GM12878 (cell line): ENCODE results near the gene GSKIP. TPM values are rescaled to one million over a fixed set of nuclear protein-coding genes. Genes with fewer than 3 reads are reported as not detected.

ENCODE experiments used
- BACH1 ChIP-seq: fragments of 450-650 bp; IDR thresholded peaks from 2 replicates; pipeline ENCODE4 v1.6.1; 2017; ENCODE audit warnings: mild to moderate bottlenecking, borderline replicate concordance
- CREB1 ChIP-seq: IDR thresholded peaks from 2 replicates; pipeline ENCODE4 v1.6.1; 2012; ENCODE audit warnings: low read depth, mild to moderate bottlenecking, inconsistent platforms
- DPF2 ChIP-seq: fragments of 450-650 bp; IDR thresholded peaks from 2 replicates; pipeline ENCODE4 v1.6.1; 2017; ENCODE audit warnings: mild to moderate bottlenecking
- POLR2A ChIP-seq: IDR thresholded peaks from 2 replicates; pipeline ENCODE4 v1.6.1; 2011; ENCODE audit warnings: low read depth, mild to moderate bottlenecking, low read length
- RFX5 ChIP-seq: IDR thresholded peaks from 2 replicates; pipeline ENCODE4 v1.6.1; 2011; ENCODE audit warnings: low read depth, low read length, improper control_type of control experiment
- RUNX3 ChIP-seq: IDR thresholded peaks from 2 replicates; pipeline ENCODE4 v1.6.1; 2012; ENCODE audit warnings: low read length, inconsistent platforms
- SPI1 ChIP-seq: IDR thresholded peaks from 2 replicates; pipeline ENCODE4 v1.6.1; 2011; ENCODE audit warnings: low read depth, mild to moderate bottlenecking, low read length, moderate library complexity, borderline replicate concordance; ENCODE audit not compliant: insufficient read depth
- TBL1XR1 ChIP-seq: IDR thresholded peaks from 2 replicates; pipeline ENCODE4 v1.6.1; 2012; ENCODE audit warnings: low read depth, low read length, improper control_type of control experiment
- ZNF217 ChIP-seq: fragments of 450-650 bp; IDR thresholded peaks from 2 replicates; pipeline ENCODE4 v1.6.1; 2017; ENCODE audit warnings: antibody characterized with exemption, mild to moderate bottlenecking
- ZSCAN29 ChIP-seq: fragments of 450-650 bp; IDR thresholded peaks from 2 replicates; pipeline ENCODE4 v1.6.1; 2017; ENCODE audit warnings: mild to moderate bottlenecking, moderate library complexity
- polyA plus RNA-seq, 11 experiments: library from polyadenylated mRNA; depleted of rRNA in 4 of 11; unstranded in 6 of 11; stranded (reverse) in 5 of 11; fragments of >200 nt; fragmentation: Nextera tagmentation in 4 of 11; fragmentation: Illumina TruSeq in 1 of 11; extraction: Ambion mirVana in 4 of 11; extraction: Trizol in 1 of 11; gene quantifications; 1 replicate in 1 of 11; 2 replicates in 10 of 11; pipeline versions ENCODE4 v1.2.1 to v1.2.3, GENCODE V29; 2011 to 2016; ENCODE audit warnings: inconsistent platforms in 2 of 11, missing spikeins in 2 of 11, low read depth in 1 of 11
- total RNA-seq, 4 experiments: library from RNA; depleted of rRNA in 3 of 4; stranded (reverse); fragments of >200 nt in 3 of 4; fragmentation: Illumina TruSeq in 1 of 4; extraction: Trizol in 1 of 4; gene quantifications; 2 replicates each; pipeline versions ENCODE4 v1.2.1 to v1.2.3, GENCODE V29; 2013 to 2021
- TF ChIP-seq, protein P1 (sequence below): fragments of 450-650 bp; IDR thresholded peaks from 2 replicates; pipeline ENCODE4 v1.6.1; 2018; ENCODE audit warnings: borderline replicate concordance, mild to moderate bottlenecking; ENCODE audit not compliant: partially characterized antibody
- TF ChIP-seq, protein P2 (sequence below): IDR thresholded peaks from 2 replicates; pipeline ENCODE4 v1.6.1; 2012; ENCODE audit warnings: low read depth, low read length, improper control_type of control experiment
- TF ChIP-seq, protein P3 (sequence below): fragments of 450-650 bp; formaldehyde crosslinking; IDR thresholded peaks from 2 replicates; pipeline ENCODE4 v1.4.0; 2020; ENCODE audit warnings: mild to moderate bottlenecking, moderate library complexity
- TF ChIP-seq, protein P4 (sequence below): fragments of 450-650 bp; IDR thresholded peaks from 2 replicates; pipeline ENCODE4 v1.6.1; 2016; ENCODE audit warnings: mild to moderate bottlenecking, moderate library complexity, borderline replicate concordance
- TF ChIP-seq, protein P5 (sequence below): IDR thresholded peaks from 2 replicates; pipeline ENCODE4 v1.6.1; 2012; ENCODE audit warnings: low read depth, low read length, improper control_type of control experiment
- TF ChIP-seq, protein P6 (sequence below): IDR thresholded peaks from 2 replicates; pipeline ENCODE4 v1.6.1; 2012; ENCODE audit warnings: low read depth, low read length, improper control_type of control experiment

Gene GSKIP
- total and polyA plus RNA-seq, 10 of the 15 experiments (the other 5 are each of a cell fraction or from before 2014, with no cell fraction given): 15.4 to 75.2 (median 26.1) TPM

DNA sequence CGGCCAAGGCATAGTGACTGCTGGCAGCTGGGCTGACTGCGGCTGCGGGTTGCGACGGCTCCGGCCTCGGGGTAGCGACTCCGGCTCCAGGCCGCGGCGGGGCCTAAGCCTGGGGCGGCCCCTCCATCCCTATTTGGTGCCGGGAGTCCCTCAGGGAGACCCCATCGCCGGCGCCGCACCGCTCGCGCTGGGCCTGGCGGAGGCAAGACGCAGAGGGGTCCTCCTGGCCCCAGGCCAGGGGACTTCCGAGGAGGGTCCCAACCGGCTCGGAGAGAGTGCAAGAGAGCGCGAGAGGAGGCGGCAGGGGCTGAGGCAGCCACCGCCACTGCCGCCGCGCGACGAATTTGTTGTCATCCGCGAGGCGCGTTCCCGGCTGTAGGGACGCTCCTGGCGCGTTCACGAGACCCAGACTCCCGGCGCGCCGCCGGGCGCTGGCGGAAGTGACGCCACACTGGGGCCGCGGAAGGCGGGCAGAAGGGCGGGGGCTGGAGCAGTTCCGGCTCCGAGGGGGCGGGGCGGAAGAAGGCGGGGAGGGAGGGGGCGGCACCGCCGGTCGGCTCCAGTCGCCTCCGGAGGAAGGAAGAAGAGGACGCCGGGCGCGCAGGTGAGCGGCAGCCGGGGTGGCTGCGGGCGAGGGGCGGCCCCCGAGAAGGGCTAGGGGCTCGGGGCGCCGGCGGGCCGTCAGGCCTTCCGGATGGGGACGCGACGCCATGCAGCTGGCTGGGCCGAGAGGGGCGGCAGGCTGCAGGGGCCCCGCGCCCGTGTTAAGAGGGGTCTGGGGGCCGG, at the start of gene GSKIP, which contains the start of gene ATG2B (continued):
- TF ChIP-seq, protein P1, sequence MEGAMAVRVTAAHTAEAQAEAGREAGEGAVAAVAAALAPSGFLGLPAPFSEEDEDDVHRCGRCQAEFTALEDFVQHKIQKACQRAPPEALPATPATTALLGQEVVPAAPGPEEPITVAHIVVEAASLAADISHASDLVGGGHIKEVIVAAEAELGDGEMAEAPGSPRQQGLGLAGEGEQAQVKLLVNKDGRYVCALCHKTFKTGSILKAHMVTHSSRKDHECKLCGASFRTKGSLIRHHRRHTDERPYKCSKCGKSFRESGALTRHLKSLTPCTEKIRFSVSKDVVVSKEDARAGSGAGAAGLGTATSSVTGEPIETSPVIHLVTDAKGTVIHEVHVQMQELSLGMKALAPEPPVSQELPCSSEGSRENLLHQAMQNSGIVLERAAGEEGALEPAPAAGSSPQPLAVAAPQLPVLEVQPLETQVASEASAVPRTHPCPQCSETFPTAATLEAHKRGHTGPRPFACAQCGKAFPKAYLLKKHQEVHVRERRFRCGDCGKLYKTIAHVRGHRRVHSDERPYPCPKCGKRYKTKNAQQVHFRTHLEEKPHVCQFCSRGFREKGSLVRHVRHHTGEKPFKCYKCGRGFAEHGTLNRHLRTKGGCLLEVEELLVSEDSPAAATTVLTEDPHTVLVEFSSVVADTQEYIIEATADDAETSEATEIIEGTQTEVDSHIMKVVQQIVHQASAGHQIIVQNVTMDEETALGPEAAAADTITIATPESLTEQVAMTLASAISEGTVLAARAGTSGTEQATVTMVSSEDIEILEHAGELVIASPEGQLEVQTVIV: peak; percentile 45
- TF ChIP-seq RUNX3 (0 out of 2 replicates have a peak, but pooled peaks have one; percentile 22), ZSCAN29 (no peak), SPI1 (peak; percentile 3; the same call in 1 of the 2 replicates), DPF2 (peak; percentile 32; the same call in 1 of the 2 replicates), TBL1XR1 (0 out of 2 replicates have a peak, but pooled peaks have one; percentile 27), POLR2A (peak; percentile 92), ZNF217 (no peak), BACH1 (peak; percentile 48; the same call in 1 of the 2 replicates), RFX5 (no peak; the same call in 1 of the 2 replicates), CREB1 (peak; percentile 91)
- TF ChIP-seq, protein P2, sequence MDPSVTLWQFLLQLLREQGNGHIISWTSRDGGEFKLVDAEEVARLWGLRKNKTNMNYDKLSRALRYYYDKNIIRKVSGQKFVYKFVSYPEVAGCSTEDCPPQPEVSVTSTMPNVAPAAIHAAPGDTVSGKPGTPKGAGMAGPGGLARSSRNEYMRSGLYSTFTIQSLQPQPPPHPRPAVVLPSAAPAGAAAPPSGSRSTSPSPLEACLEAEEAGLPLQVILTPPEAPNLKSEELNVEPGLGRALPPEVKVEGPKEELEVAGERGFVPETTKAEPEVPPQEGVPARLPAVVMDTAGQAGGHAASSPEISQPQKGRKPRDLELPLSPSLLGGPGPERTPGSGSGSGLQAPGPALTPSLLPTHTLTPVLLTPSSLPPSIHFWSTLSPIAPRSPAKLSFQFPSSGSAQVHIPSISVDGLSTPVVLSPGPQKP: peak; percentile 55; the same call in 1 of the 2 replicates
- TF ChIP-seq, protein P3, sequence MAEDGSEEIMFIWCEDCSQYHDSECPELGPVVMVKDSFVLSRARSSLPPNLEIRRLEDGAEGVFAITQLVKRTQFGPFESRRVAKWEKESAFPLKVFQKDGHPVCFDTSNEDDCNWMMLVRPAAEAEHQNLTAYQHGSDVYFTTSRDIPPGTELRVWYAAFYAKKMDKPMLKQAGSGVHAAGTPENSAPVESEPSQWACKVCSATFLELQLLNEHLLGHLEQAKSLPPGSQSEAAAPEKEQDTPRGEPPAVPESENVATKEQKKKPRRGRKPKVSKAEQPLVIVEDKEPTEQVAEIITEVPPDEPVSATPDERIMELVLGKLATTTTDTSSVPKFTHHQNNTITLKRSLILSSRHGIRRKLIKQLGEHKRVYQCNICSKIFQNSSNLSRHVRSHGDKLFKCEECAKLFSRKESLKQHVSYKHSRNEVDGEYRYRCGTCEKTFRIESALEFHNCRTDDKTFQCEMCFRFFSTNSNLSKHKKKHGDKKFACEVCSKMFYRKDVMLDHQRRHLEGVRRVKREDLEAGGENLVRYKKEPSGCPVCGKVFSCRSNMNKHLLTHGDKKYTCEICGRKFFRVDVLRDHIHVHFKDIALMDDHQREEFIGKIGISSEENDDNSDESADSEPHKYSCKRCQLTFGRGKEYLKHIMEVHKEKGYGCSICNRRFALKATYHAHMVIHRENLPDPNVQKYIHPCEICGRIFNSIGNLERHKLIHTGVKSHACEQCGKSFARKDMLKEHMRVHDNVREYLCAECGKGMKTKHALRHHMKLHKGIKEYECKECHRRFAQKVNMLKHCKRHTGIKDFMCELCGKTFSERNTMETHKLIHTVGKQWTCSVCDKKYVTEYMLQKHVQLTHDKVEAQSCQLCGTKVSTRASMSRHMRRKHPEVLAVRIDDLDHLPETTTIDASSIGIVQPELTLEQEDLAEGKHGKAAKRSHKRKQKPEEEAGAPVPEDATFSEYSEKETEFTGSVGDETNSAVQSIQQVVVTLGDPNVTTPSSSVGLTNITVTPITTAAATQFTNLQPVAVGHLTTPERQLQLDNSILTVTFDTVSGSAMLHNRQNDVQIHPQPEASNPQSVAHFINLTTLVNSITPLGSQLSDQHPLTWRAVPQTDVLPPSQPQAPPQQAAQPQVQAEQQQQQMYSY: no peak
- TF ChIP-seq, protein P4, sequence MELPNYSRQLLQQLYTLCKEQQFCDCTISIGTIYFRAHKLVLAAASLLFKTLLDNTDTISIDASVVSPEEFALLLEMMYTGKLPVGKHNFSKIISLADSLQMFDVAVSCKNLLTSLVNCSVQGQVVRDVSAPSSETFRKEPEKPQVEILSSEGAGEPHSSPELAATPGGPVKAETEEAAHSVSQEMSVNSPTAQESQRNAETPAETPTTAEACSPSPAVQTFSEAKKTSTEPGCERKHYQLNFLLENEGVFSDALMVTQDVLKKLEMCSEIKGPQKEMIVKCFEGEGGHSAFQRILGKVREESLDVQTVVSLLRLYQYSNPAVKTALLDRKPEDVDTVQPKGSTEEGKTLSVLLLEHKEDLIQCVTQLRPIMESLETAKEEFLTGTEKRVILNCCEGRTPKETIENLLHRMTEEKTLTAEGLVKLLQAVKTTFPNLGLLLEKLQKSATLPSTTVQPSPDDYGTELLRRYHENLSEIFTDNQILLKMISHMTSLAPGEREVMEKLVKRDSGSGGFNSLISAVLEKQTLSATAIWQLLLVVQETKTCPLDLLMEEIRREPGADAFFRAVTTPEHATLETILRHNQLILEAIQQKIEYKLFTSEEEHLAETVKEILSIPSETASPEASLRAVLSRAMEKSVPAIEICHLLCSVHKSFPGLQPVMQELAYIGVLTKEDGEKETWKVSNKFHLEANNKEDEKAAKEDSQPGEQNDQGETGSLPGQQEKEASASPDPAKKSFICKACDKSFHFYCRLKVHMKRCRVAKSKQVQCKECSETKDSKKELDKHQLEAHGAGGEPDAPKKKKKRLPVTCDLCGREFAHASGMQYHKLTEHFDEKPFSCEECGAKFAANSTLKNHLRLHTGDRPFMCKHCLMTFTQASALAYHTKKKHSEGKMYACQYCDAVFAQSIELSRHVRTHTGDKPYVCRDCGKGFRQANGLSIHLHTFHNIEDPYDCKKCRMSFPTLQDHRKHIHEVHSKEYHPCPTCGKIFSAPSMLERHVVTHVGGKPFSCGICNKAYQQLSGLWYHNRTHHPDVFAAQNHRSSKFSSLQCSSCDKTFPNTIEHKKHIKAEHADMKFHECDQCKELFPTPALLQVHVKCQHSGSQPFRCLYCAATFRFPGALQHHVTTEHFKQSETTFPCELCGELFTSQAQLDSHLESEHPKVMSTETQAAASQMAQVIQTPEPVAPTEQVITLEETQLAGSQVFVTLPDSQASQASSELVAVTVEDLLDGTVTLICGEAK: peak; percentile 56; the same call in 1 of the 2 replicates
- TF ChIP-seq, protein P5, sequence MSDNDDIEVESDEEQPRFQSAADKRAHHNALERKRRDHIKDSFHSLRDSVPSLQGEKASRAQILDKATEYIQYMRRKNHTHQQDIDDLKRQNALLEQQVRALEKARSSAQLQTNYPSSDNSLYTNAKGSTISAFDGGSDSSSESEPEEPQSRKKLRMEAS: peak; percentile 68; the same call in 1 of the 2 replicates
- TF ChIP-seq, protein P6, sequence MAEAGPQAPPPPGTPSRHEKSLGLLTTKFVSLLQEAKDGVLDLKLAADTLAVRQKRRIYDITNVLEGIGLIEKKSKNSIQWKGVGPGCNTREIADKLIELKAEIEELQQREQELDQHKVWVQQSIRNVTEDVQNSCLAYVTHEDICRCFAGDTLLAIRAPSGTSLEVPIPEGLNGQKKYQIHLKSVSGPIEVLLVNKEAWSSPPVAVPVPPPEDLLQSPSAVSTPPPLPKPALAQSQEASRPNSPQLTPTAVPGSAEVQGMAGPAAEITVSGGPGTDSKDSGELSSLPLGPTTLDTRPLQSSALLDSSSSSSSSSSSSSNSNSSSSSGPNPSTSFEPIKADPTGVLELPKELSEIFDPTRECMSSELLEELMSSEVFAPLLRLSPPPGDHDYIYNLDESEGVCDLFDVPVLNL: no peak
